ENCODE measurements around the gene SLC18A3. TPM values are rescaled to one million over a fixed set of nuclear protein-coding genes. Genes with fewer than 3 reads are reported as not detected.

SLC18A3 gene
- total RNA-seq, 2 donors from 2014 or later: not detected

GRCh38 chr10:49575489-49576072 is 34.5 kb upstream of the SLC18A3 start:
- H3K27ac ChIP-seq (ENCODE audit: low read depth, low read length): no peak overlapping the region
- Mint-ChIP-seq H3K4me1 (no peaks in the 10 kb centered on the region), H3K4me3 (no peak overlapping the region), H3K27me3 (ENCODE audit: insufficient read depth) (no peaks in the 10 kb centered on the region), H3K9me3 (no peaks in the 10 kb centered on the region), H3K36me3 (ENCODE audit: low read depth) (no peaks in the 10 kb centered on the region), H3K27ac (no peak overlapping the region)
- no peak overlapping the region for H3K4me3 ChIP-seq (ENCODE audit: low read length)
- no peak overlapping the region for H3K9ac ChIP-seq (ENCODE audit: extremely low read depth, low read length, poor library complexity, severe bottlenecking)
- H3K36me3 ChIP-seq (ENCODE audit: control insufficient read depth, insufficient read depth, low read length): no peaks in the 10 kb centered on the region
- WGBS, 2 experiments (ENCODE audit: insufficient coverage in 1 of 2, insufficient read length in 1 of 2): 89 to 91% methylated on average over 7 to 11 of the region's 11 CpGs
- no peak for TF ChIP-seq CTCF (conservative IDR thresholded peaks at IDR 0.05)
- H3K9me3 ChIP-seq (ENCODE audit: control insufficient read depth, low read length): no peaks in the 10 kb centered on the region
- no peak for DNase-seq
- H3K4me1 ChIP-seq (ENCODE audit: control insufficient read depth, insufficient read depth, low read length): no peaks in the 10 kb centered on the region
- H3K27me3 ChIP-seq (ENCODE audit: control insufficient read depth, insufficient read depth, low read length, poor library complexity, severe bottlenecking): no peaks in the 10 kb centered on the region

GRCh38 chr10:49577182-49577925 is 32.8 kb upstream of the SLC18A3 start:
- WGBS, 2 experiments (ENCODE audit: insufficient coverage in 1 of 2, insufficient read length in 1 of 2): 82% methylated on average over 1 of the region's 2 CpGs; no CpG with 5 or more reads in 1 of the 2 experiments
- no peaks in the 10 kb centered on the region for H3K9me3 Mint-ChIP-seq

GRCh38 chr10:49578392-49578791 is 31.7 kb upstream of the SLC18A3 start:
- Histone ChIP-seq H3K4me3 (ENCODE audit: low read length) (no peak overlapping the region), H3K9ac (ENCODE audit: extremely low read depth, low read length, poor library complexity, severe bottlenecking) (no peak overlapping the region), H3K4me1 (ENCODE audit: control insufficient read depth, insufficient read depth, low read length) (no peaks in the 10 kb centered on the region), H3K27me3 (ENCODE audit: control insufficient read depth, insufficient read depth, low read length, poor library complexity, severe bottlenecking) (no peaks in the 10 kb centered on the region), H3K36me3 (ENCODE audit: control insufficient read depth, insufficient read depth, low read length) (no peaks in the 10 kb centered on the region), H3K27ac (ENCODE audit: low read depth, low read length) (no peak overlapping the region), H3K9me3 (ENCODE audit: control insufficient read depth, low read length) (no peaks in the 10 kb centered on the region)
- Mint-ChIP-seq H3K36me3 (ENCODE audit: low read depth) (no peaks in the 10 kb centered on the region), H3K4me1 (no peaks in the 10 kb centered on the region), H3K9me3 (no peaks in the 10 kb centered on the region), H3K27me3 (ENCODE audit: insufficient read depth) (no peaks in the 10 kb centered on the region), H3K27ac (no peak overlapping the region), H3K4me3 (no peak overlapping the region)
- no peak for DNase-seq
- TF ChIP-seq CTCF (conservative IDR thresholded peaks at IDR 0.05): no peak
- WGBS, 2 experiments (ENCODE audit: insufficient coverage in 1 of 2, insufficient read length in 1 of 2): 86 to 90% methylated on average over 2 to 3 of the region's 3 CpGs

More at GRCh38 chr10:49577182-49577925, 32.8 kb upstream of the SLC18A3 start:
- Histone ChIP-seq H3K9me3 (ENCODE audit: control insufficient read depth, low read length) (no peaks in the 10 kb centered on the region), H3K36me3 (ENCODE audit: control insufficient read depth, insufficient read depth, low read length) (no peaks in the 10 kb centered on the region), H3K9ac (ENCODE audit: extremely low read depth, low read length, poor library complexity, severe bottlenecking) (no peak overlapping the region), H3K4me3 (ENCODE audit: low read length) (no peak overlapping the region), H3K27me3 (ENCODE audit: control insufficient read depth, insufficient read depth, low read length, poor library complexity, severe bottlenecking) (no peaks in the 10 kb centered on the region), H3K27ac (ENCODE audit: low read depth, low read length) (no peak overlapping the region), H3K4me1 (ENCODE audit: control insufficient read depth, insufficient read depth, low read length) (no peaks in the 10 kb centered on the region)
- Mint-ChIP-seq H3K4me1 (no peaks in the 10 kb centered on the region), H3K27ac (no peak overlapping the region), H3K36me3 (ENCODE audit: low read depth) (no peaks in the 10 kb centered on the region), H3K4me3 (no peak overlapping the region), H3K27me3 (ENCODE audit: insufficient read depth) (no peaks in the 10 kb centered on the region)
- DNase-seq: no peak
- no peak for TF ChIP-seq CTCF (conservative IDR thresholded peaks at IDR 0.05)

Data from endodermal cell (in vitro differentiated cells).